GM12892 (cell line): ENCODE data around the gene RTL1.

Experiments used
- POLR2A ChIP-seq: IDR thresholded peaks from 2 replicates; pipeline ENCODE4 v1.6.1; 2011; ENCODE audit warnings: low read depth, low read length, control low read depth
- POLR2AphosphoS5 ChIP-seq: IDR thresholded peaks from 2 replicates; pipeline ENCODE4 v1.6.1; 2011; ENCODE audit warnings: low read depth, low read length, control low read depth

DNA sequence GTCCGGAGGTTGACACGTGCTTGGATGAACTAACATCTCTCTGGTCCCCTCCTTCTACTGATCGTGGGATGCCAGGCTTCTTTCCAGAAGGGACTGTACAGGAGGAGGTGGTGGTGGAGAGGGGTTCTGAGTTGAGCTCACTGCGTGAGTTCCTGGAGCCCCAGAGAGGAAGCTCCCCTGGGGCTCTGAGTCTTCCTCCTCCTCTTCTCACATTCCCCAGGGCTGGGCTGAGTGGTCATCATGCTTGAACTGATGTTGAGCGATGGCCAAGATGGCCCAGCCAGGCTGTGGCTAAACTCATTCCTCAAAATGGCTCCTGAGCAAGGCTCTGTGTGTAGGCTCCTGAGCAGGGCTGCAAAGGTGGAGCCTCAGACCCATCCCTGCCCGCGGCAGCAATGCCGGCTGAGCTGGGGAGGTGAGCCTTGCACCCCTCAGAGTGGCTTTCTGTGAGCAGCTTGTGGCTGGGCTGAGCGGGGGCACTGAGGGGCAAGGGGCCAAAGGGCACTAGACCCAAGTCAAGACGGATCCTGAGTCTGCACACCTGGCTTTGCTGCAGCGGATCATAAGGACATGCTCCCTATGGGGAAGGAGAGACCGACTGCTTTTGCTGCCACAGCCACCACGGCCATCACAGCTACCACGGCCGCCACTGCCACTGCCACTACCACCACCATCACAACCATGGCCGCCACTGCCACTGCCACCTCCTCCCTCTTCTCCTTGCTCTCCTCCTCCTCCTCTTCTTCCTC is 42.2 kb downstream of the RTL1 start:
- TF ChIP-seq POLR2A: no peak
- TF ChIP-seq POLR2AphosphoS5: no peak
